GM19372 (cell line): Measurements from ENCODE around the gene PJA1.

Experiments
- ATAC-seq: cut with Tn5 transposase; IDR thresholded peaks from one replicate; pipeline ENCODE4 v1.9.1; 2021; ENCODE audit warnings: mild to moderate bottlenecking, low read depth, moderate library complexity; ENCODE audit not compliant: unreplicated experiment

PJA1 gene

DNA sequence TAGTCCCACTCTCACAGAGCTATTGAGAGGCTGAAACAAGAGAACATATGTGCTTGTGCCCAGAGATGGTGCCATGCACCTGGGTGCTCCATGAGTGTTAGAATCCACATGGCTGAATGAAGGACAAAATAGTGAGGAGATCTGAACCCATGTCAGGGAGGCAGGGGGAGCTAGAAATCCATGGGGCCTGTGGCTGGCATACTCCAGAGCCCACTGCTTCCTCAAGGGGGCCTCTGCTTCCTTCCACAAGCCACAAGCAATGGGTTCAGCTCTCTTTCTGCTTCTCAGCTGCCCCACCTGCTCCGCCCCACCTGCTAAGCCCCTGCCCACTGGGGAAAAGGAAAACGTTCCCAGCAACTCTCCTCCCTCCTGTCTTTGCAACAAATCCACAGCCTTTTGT is 46.1 kb downstream of the PJA1 start:
- no peak for ATAC-seq

DNA sequence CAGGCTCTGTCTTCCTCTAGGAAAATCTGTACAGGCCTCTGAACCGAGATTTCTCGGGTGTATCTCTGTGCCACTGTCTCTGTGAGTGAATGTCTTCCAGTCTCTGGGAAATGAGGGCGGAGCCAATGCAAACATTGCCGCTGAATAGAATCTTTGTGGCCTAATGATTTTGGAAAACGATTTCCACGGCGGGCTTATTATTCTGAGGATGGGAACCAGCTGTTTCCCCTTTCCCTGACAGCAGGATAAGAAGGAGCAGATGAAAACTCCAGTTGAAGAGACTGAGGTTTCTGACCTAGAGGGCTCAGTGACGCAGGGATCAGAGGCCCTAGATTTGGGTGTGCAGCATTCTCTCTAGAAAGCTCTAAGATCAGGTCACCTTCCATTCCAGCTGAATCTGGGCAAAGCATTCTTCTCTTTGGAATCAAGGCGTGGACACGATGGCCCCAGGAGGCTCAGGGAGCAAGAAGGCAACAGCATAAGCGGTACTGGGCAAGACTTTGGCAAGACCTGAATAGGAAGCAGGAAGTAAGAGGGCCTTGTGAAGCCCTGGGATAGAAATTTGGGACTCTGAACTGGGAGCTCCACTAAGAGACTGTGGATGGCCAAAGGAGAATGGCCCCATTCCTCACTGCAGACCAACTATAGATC is 47.3 kb downstream of the PJA1 start:
- no peak for ATAC-seq

DNA sequence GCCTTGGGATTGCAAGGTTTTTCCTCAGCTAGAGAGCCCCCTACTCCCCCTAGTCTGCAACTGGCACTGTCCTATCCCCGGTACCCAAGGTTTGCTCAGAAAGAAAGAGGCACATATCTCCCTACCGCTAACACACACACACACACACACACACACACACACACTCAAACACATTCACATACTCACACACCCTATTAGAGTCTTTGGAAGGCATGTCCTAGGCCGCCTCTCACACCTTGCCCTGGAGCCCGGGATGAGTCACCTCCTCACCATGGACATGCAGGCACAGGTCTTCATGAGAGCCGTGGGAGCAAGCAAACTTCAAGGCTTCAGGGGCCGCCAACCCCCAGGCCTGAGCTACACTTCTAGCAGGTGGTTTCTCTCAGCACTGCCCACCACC is 49.2 kb downstream of the PJA1 start:
- no peak for ATAC-seq

DNA sequence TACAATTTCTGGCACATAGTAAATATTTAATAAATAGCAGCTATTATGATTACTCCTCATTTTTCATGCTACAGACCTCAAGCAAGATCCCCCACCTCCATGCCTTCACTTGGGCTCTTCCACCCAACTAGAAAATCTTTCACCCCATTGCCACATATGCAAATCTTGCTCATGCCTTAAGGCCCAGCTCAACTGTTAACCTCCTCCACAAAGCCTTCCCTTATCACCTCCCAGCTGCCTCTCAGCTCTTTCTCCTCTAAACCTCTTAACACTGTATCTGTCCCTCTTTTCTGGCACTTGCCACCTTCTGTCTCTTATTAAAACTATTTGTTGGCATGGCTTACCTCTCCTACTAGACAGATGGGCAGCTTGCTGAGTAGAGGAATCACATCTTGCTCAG is 51.5 kb downstream of the PJA1 start:
- ATAC-seq: no peak
